GM12873 (cell line): ENCODE results near the gene SNCA.

Experiments used
- CTCF ChIP-seq: IDR thresholded peaks from 2 replicates; pipeline ENCODE4 v1.5.1; 2012; ENCODE audit warnings: low read depth, mild to moderate bottlenecking, moderate library complexity, low read length, control low read depth; ENCODE audit not compliant: insufficient read depth; ENCODE audit errors: missing control alignments

SNCA gene

GRCh38 chr4:89863533-89863932 is 26.6 kb upstream of the SNCA start:
- no peak for TF ChIP-seq CTCF

GRCh38 chr4:89860971-89861370 is 24.0 kb upstream of the SNCA start:
- TF ChIP-seq CTCF, result no peak

GRCh38 chr4:89855236-89855635 is 18.3 kb upstream of the SNCA start:
- no peak for TF ChIP-seq CTCF

GRCh38 chr4:89847571-89848325 is 10.8 kb upstream of the SNCA start:
- TF ChIP-seq CTCF, result no peak

GRCh38 chr4:89839558-89839957 is 2.6 kb upstream of the SNCA start:
- no peak for TF ChIP-seq CTCF

GRCh38 chr4:89837993-89838390 is 1.0 kb upstream of the SNCA start:
- no peak for TF ChIP-seq CTCF

GRCh38 chr4:89837385-89837992 is 528 bp upstream of the SNCA start:
- TF ChIP-seq CTCF, result no peak
